HG02642 (cell line): ENCODE measurements around the gene GPATCH4.
"Not testable (repeated sequence)": the region's sequence is repeated elsewhere in the genome, so short reads cannot be mapped to it uniquely, and the experiment has no call there.

ENCODE experiments used
- ATAC-seq: cut with Tn5 transposase; IDR thresholded peaks from one replicate; pipeline ENCODE4 v1.9.1; 2021; ENCODE audit warnings: mild to moderate bottlenecking; ENCODE audit not compliant: unreplicated experiment, poor library complexity

Gene GPATCH4

GRCh38 chr1:156599811-156600210 lies 1.5 kb downstream of the GPATCH4 start:
- no peak for ATAC-seq

- no peak for ATAC-seq
Observed at GRCh38 chr1:156598731-156599432, 2.4 kb downstream of the GPATCH4 start.

- no peak for ATAC-seq
Observed at GRCh38 chr1:156598125-156598524, 3.2 kb downstream of the GPATCH4 start.

- no peak for ATAC-seq
Observed at GRCh38 chr1:156596426-156596825, 4.9 kb downstream of the GPATCH4 start.

GRCh38 chr1:156595016-156595415 lies 6.3 kb downstream of the GPATCH4 start:
- ATAC-seq: no peak

- no peak for ATAC-seq
Observed at GRCh38 chr1:156594190-156594589, 7.1 kb downstream of the GPATCH4 start.

- no peak for ATAC-seq
Observed at GRCh38 chr1:156593661-156593989, 7.7 kb downstream of the GPATCH4 start.

- no peak for ATAC-seq
Observed at GRCh38 chr1:156592910-156593660, 8.2 kb downstream of the GPATCH4 start.

GRCh38 chr1:156592158-156592909 lies 8.9 kb downstream of the GPATCH4 start:
- no peak for ATAC-seq

- peak; percentile 92 for ATAC-seq
Observed at GRCh38 chr1:156591432-156592157, 9.7 kb downstream of the GPATCH4 start, which contains the start of gene NAXE. Gene NAXE, plus strand, starts transcription at chr1:156591776. Its CDS starts 29 bp downstream, at chr1:156591805.

- peak; percentile 10 for ATAC-seq
Observed at GRCh38 chr1:156591181-156591431, 10.2 kb downstream of the GPATCH4 start.

- no peak for ATAC-seq
Observed at GRCh38 chr1:156590326-156591180, 10.7 kb downstream of the GPATCH4 start.

GRCh38 chr1:156589546-156589945 lies 11.7 kb downstream of the GPATCH4 start:
- ATAC-seq: no peak

- ATAC-seq: not testable (repeated sequence)
Observed at GRCh38 chr1:156587927-156588326, 13.4 kb downstream of the GPATCH4 start.

GRCh38 chr1:156586892-156587477 lies 14.3 kb downstream of the GPATCH4 start:
- no peak for ATAC-seq

GRCh38 chr1:156586323-156586722 lies 15.0 kb downstream of the GPATCH4 start:
- ATAC-seq: no peak

- no peak for ATAC-seq
Observed at GRCh38 chr1:156584813-156585212, 16.5 kb downstream of the GPATCH4 start.

- no peak for ATAC-seq
Observed at GRCh38 chr1:156583821-156584622, 17.3 kb downstream of the GPATCH4 start.
